Neural cell (in vitro differentiated cells): Measurements from ENCODE around the gene INPP5E. TPM values are rescaled to one million over a fixed set of nuclear protein-coding genes. Genes with fewer than 3 reads are reported as not detected.

Experiments used
- H2AFZ ChIP-seq: fragments of 200-600, 300-800 bp; sonication (generic), shearing (Covaris generic); 2 replicates; pipeline ENCODE4 v1.6.0; 2014; ENCODE audit warnings: low read depth, mild to moderate bottlenecking, antibody characterized with exemption, low read length, moderate library complexity
- H3F3A ChIP-seq: fragments of 200-600 bp; shearing (Covaris generic); 2 replicates; pipeline ENCODE4 v1.6.1; 2016; ENCODE audit warnings: mild to moderate bottlenecking, moderate library complexity, mixed read lengths, antibody characterized with exemption, low read length; ENCODE audit not compliant: insufficient read depth, poor library complexity, severe bottlenecking
- H3K27ac ChIP-seq: fragments of 200-600, 300-800 bp; sonication (generic), shearing (Covaris generic); 2 replicates; pipeline ENCODE4 v1.5.1; 2014; ENCODE audit warnings: mild to moderate bottlenecking, low read length, moderate library complexity
- H3K27me3 ChIP-seq: fragments of 300-800, 200-600 bp; sonication (generic), shearing (Covaris generic); 2 replicates; pipeline ENCODE4 v1.6.0; 2014; ENCODE audit warnings: mild to moderate bottlenecking, low read depth, low read length, moderate library complexity; ENCODE audit not compliant: insufficient read depth
- H3K36me3 ChIP-seq: fragments of 300-800, 200-600 bp; sonication (generic), shearing (Covaris generic); 2 replicates; pipeline ENCODE4 v1.5.1; 2014; ENCODE audit warnings: mild to moderate bottlenecking, antibody characterized with exemption, low read length, moderate library complexity; ENCODE audit not compliant: insufficient read depth
- H3K4me2 ChIP-seq: fragments of 300-800, 200-600 bp; sonication (generic), shearing (Covaris generic); 2 replicates; pipeline ENCODE4 v1.6.0; 2014; ENCODE audit warnings: mild to moderate bottlenecking, low read length
- H3K4me3 ChIP-seq: fragments of 300-800, 200-600 bp; sonication (generic), shearing (Covaris generic); 2 replicates; pipeline ENCODE4 v1.5.1; 2014; ENCODE audit warnings: mild to moderate bottlenecking, low read length, moderate library complexity
- H3K79me2 ChIP-seq: fragments of 200-600 bp; shearing (Covaris generic); replicated peaks from 2 replicates; pipeline ENCODE4 v1.6.0; 2014; ENCODE audit warnings: mild to moderate bottlenecking, low read length, moderate library complexity; ENCODE audit not compliant: insufficient read depth
- H3K9ac ChIP-seq: fragments of 300-800, 200-600 bp; sonication (generic), shearing (Covaris generic); 2 replicates; pipeline ENCODE4 v1.6.1; 2016; ENCODE audit warnings: mild to moderate bottlenecking, low read length, mixed read lengths
- H3K9me2 ChIP-seq: fragments of 200-600 bp; shearing (Covaris generic); 2 replicates; pipeline ENCODE4 v1.6.1; 2016; ENCODE audit warnings: mild to moderate bottlenecking, low read length, mixed read lengths; ENCODE audit not compliant: insufficient read depth
- H3K9me3 ChIP-seq: fragments of 200-600, 300-800 bp; sonication (generic), shearing (Covaris generic); 2 replicates; pipeline ENCODE4 v1.6.1; 2016; ENCODE audit warnings: mild to moderate bottlenecking, mixed run types, low read length, moderate library complexity, mixed read lengths
- H4K20me1 ChIP-seq: fragments of 200-600 bp; shearing (Covaris generic); 2 replicates; pipeline ENCODE4 v1.6.1; 2016; ENCODE audit warnings: mild to moderate bottlenecking, mixed run types; ENCODE audit not compliant: insufficient read depth
- EP300 ChIP-seq: fragments of 450-650 bp; conservative IDR thresholded peaks from 2 replicates; pipeline ENCODE4 v1.6.1; 2014; ENCODE audit warnings: antibody characterized with exemption, mild to moderate bottlenecking, moderate library complexity; ENCODE audit not compliant: poor library complexity, severe bottlenecking
- EZH2 ChIP-seq: fragments of 200-600, 300-800 bp; shearing (Covaris generic), sonication (generic); IDR thresholded peaks from 2 replicates; pipeline ENCODE4 v1.6.1; 2014; ENCODE audit warnings: antibody characterized with exemption, low read length, borderline replicate concordance, mild to moderate bottlenecking; ENCODE audit not compliant: insufficient read depth, poor library complexity, severe bottlenecking
- MXI1 ChIP-seq: fragments of 450-650 bp; conservative IDR thresholded peaks from 2 replicates; pipeline ENCODE4 v1.6.1; 2014; ENCODE audit warnings: antibody characterized with exemption, mild to moderate bottlenecking; ENCODE audit not compliant: poor library complexity, severe bottlenecking
- POLR2AphosphoS5 ChIP-seq: IDR thresholded peaks from 2 replicates; pipeline ENCODE4 v1.6.1; 2012
- RAD21 ChIP-seq: fragments of 450-650 bp; conservative IDR thresholded peaks from 2 replicates; pipeline ENCODE4 v1.6.1; 2014; ENCODE audit warnings: antibody characterized with exemption, mild to moderate bottlenecking, moderate library complexity
- SMC3 ChIP-seq: fragments of 450-650 bp; conservative IDR thresholded peaks from 2 replicates; pipeline ENCODE4 v1.6.1; 2014; ENCODE audit warnings: antibody characterized with exemption, mild to moderate bottlenecking, moderate library complexity; ENCODE audit not compliant: poor library complexity
- TAF1 ChIP-seq: IDR thresholded peaks from 2 replicates; pipeline ENCODE4 v1.6.1; 2012; ENCODE audit warnings: low read depth
- polyA plus RNA-seq: library from polyadenylated mRNA; depleted of rRNA; stranded (reverse); fragments of >200 nt; gene quantifications from 2 replicates; pipeline ENCODE4 v1.2.3, GENCODE V29; 2014
- TF ChIP-seq, protein P1 (sequence below): fragments of 450-650 bp; IDR thresholded peaks from 2 replicates; pipeline ENCODE4 v1.5.1; 2014; ENCODE audit warnings: antibody characterized with exemption, mild to moderate bottlenecking, moderate library complexity; ENCODE audit not compliant: poor library complexity, severe bottlenecking
- TF ChIP-seq, protein P2 (sequence below): IDR thresholded peaks from 2 replicates; pipeline ENCODE4 v1.6.1; 2012; ENCODE audit warnings: borderline replicate concordance

INPP5E gene
- polyA plus RNA-seq, 1 donor from 2014 or later, result 17.9 TPM

DNA sequence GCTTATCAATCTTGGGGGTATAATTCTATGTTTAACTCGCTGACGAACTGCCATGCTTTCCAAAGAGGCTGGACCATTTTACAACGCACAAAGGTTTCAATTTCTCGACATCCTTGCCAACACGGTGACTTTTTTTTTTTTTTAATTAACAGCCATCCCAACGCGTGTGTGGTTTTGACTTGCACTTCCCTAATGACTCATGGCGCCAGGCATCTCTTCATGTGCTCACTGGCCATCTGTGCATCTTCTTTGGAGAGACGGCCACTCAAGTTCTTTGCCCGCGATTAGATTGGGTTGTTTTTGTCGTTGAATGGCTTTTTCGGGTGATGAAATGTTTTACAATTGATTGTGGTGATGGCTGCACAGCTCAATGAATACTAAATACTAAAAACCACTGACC, 53.6 kb downstream of the INPP5E start:
- H3K9ac ChIP-seq, result no peak overlapping the region
- no peak overlapping the region for H3K4me2 ChIP-seq
- no peak overlapping the region for H2AFZ ChIP-seq
- no peaks in the 10 kb centered on the region for H3K27me3 ChIP-seq
- H3F3A ChIP-seq, result no peaks in the 10 kb centered on the region
- H4K20me1 ChIP-seq, result no peaks in the 10 kb centered on the region
- TF ChIP-seq SMC3 (no peak), TAF1 (no peak), EZH2 (no peak), RAD21 (no peak), POLR2AphosphoS5 (no peak), EP300 (no peak), MXI1 (no peak)
- TF ChIP-seq, protein P1, sequence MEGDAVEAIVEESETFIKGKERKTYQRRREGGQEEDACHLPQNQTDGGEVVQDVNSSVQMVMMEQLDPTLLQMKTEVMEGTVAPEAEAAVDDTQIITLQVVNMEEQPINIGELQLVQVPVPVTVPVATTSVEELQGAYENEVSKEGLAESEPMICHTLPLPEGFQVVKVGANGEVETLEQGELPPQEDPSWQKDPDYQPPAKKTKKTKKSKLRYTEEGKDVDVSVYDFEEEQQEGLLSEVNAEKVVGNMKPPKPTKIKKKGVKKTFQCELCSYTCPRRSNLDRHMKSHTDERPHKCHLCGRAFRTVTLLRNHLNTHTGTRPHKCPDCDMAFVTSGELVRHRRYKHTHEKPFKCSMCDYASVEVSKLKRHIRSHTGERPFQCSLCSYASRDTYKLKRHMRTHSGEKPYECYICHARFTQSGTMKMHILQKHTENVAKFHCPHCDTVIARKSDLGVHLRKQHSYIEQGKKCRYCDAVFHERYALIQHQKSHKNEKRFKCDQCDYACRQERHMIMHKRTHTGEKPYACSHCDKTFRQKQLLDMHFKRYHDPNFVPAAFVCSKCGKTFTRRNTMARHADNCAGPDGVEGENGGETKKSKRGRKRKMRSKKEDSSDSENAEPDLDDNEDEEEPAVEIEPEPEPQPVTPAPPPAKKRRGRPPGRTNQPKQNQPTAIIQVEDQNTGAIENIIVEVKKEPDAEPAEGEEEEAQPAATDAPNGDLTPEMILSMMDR, result no peak
- TF ChIP-seq, protein P2, sequence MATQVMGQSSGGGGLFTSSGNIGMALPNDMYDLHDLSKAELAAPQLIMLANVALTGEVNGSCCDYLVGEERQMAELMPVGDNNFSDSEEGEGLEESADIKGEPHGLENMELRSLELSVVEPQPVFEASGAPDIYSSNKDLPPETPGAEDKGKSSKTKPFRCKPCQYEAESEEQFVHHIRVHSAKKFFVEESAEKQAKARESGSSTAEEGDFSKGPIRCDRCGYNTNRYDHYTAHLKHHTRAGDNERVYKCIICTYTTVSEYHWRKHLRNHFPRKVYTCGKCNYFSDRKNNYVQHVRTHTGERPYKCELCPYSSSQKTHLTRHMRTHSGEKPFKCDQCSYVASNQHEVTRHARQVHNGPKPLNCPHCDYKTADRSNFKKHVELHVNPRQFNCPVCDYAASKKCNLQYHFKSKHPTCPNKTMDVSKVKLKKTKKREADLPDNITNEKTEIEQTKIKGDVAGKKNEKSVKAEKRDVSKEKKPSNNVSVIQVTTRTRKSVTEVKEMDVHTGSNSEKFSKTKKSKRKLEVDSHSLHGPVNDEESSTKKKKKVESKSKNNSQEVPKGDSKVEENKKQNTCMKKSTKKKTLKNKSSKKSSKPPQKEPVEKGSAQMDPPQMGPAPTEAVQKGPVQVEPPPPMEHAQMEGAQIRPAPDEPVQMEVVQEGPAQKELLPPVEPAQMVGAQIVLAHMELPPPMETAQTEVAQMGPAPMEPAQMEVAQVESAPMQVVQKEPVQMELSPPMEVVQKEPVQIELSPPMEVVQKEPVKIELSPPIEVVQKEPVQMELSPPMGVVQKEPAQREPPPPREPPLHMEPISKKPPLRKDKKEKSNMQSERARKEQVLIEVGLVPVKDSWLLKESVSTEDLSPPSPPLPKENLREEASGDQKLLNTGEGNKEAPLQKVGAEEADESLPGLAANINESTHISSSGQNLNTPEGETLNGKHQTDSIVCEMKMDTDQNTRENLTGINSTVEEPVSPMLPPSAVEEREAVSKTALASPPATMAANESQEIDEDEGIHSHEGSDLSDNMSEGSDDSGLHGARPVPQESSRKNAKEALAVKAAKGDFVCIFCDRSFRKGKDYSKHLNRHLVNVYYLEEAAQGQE, result no peak
- H3K27ac ChIP-seq, result no peak overlapping the region
- no peaks in the 10 kb centered on the region for H3K36me3 ChIP-seq
- no peaks in the 10 kb centered on the region for H3K9me2 ChIP-seq
- no peaks in the 10 kb centered on the region for H3K9me3 ChIP-seq
- no peak overlapping the region for H3K4me3 ChIP-seq
- H3K79me2 ChIP-seq, result no peaks in the 10 kb centered on the region

DNA sequence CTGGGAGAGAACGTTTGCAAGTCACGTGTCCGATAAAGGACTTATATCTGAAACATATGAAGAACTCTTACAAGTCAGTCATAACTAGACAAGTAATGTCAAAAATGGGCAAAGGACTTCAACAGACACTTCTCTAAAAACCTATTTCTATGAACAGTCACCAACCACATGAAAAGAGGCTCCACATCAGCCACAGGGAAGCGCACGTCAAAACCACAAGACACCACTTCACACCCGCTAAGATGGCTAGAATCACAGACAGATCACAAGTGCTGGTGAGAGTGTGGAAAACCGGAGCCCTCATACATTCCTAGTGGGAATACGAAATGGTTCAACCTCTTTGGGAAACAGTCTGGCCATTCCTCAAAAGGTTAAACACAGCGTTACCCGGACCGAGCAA, 54.6 kb downstream of the INPP5E start:
- no peak overlapping the region for H3K27ac ChIP-seq
- TF ChIP-seq, protein P2, result no peak
- no peak for TF ChIP-seq RAD21
- no peak for TF ChIP-seq SMC3
- TF ChIP-seq, protein P1, result no peak
- no peak for TF ChIP-seq TAF1
- TF ChIP-seq EZH2, result no peak
- no peak for TF ChIP-seq MXI1
- TF ChIP-seq POLR2AphosphoS5, result no peak
- no peak for TF ChIP-seq EP300
- no peak overlapping the region for H3K9ac ChIP-seq
- H3K36me3 ChIP-seq, result no peaks in the 10 kb centered on the region
- no peaks in the 10 kb centered on the region for H3F3A ChIP-seq
- no peaks in the 10 kb centered on the region for H3K79me2 ChIP-seq
- H3K4me2 ChIP-seq, result no peak overlapping the region
- no peaks in the 10 kb centered on the region for H4K20me1 ChIP-seq
- no peaks in the 10 kb centered on the region for H3K9me3 ChIP-seq
- H3K9me2 ChIP-seq, result no peaks in the 10 kb centered on the region
- H2AFZ ChIP-seq, result no peak overlapping the region
- no peaks in the 10 kb centered on the region for H3K27me3 ChIP-seq
- H3K4me3 ChIP-seq, result no peak overlapping the region
